Panc1 (cell line): ENCODE measurements around the gene GATC. TPM values are rescaled to one million over a fixed set of nuclear protein-coding genes. Genes with fewer than 3 reads are reported as not detected.

Source experiments
- ATAC-seq: fragments of 200-7000 bp; cut with Tn5 transposase; 2 replicates; pipeline ENCODE4 v1.9.1; 2020; ENCODE audit warnings: mild to moderate bottlenecking, moderate library complexity
- BruUV-seq: library from RNA; stranded (reverse); fragments of 400-500 nt; replicated peaks from 2 replicates; lab custom pipeline; 2021; lab: Mats Ljungman, UMichigan
- CTCF ChIA-PET: fragments of 300-600 bp; sonication (Branson Sonifier 250); formaldehyde crosslinking; loops from one replicate; lab custom pipeline; 2022; ENCODE audit warnings: antibody characterized with exemption; lab: Charles Lee
- POLR2A ChIA-PET: fragments of 300-600 bp; sonication (Branson Sonifier 250); formaldehyde crosslinking; loops from one replicate; lab custom pipeline; 2022; ENCODE audit warnings: antibody characterized with exemption; lab: Charles Lee
- DNase-seq: peaks from one replicate; pipeline ENCODE4 v3.0.0-alpha.2; 2010; ENCODE audit warnings: low read depth, low spot score
- H3K27ac ChIP-seq: 2 replicates; pipeline ENCODE4 v1.5.1; 2011; ENCODE audit warnings: mild to moderate bottlenecking, low read length, inconsistent platforms
- H3K27me3 ChIP-seq: fragments of 200-500 bp; sonication (Bioruptor generic); 2 replicates; pipeline ENCODE4 v1.6.0; 2014; ENCODE audit warnings: low read length, inconsistent platforms; ENCODE audit not compliant: control insufficient read depth, insufficient read depth
- H3K36me3 ChIP-seq: fragments of 200-500 bp; sonication (Bioruptor generic); 2 replicates; pipeline ENCODE4 v1.5.1; 2014; ENCODE audit warnings: inconsistent platforms, mild to moderate bottlenecking, low read length, moderate library complexity; ENCODE audit not compliant: control insufficient read depth, insufficient read depth
- H3K4me1 ChIP-seq: 2 replicates; pipeline ENCODE4 v1.5.1; 2011; ENCODE audit warnings: inconsistent platforms, mild to moderate bottlenecking, low read length, moderate library complexity; ENCODE audit not compliant: control insufficient read depth, insufficient read depth
- H3K4me3 ChIP-seq, 2 experiments: 2 replicates each; pipeline ENCODE4 v1.5.1; 2011 to 2012; ENCODE audit warnings: low read depth in 2 of 2, low read length in 2 of 2, mild to moderate bottlenecking in 2 of 2, inconsistent platforms in 1 of 2, moderate library complexity in 1 of 2
- H3K9me3 ChIP-seq: fragments of 200-500 bp; sonication (Bioruptor generic); 2 replicates; pipeline ENCODE4 v1.5.1; 2014; ENCODE audit warnings: low read depth, mild to moderate bottlenecking, inconsistent platforms, low read length, moderate library complexity; ENCODE audit not compliant: control insufficient read depth, insufficient read depth
- POLR2AphosphoS5 ChIP-seq: IDR thresholded peaks from 2 replicates; pipeline ENCODE4 v1.6.1; 2012; ENCODE audit warnings: mild to moderate bottlenecking, low read depth, low read length, moderate library complexity
- REST ChIP-seq, 2 experiments: IDR thresholded peaks; 2 replicates each; pipeline ENCODE4 v1.6.1; 2011 to 2012; ENCODE audit warnings: low read depth in 2 of 2, control low read depth in 1 of 2, low read length in 1 of 2, mild to moderate bottlenecking in 1 of 2, moderate library complexity in 1 of 2; ENCODE audit not compliant: insufficient read depth in 1 of 2
- SIN3A ChIP-seq: IDR thresholded peaks from 2 replicates; pipeline ENCODE4 v1.6.1; 2012; ENCODE audit warnings: low read depth, mild to moderate bottlenecking, low read length, moderate library complexity, borderline replicate concordance; ENCODE audit not compliant: insufficient read depth
- TCF7L2 ChIP-seq: IDR thresholded peaks from 2 replicates; pipeline ENCODE4 v1.6.1; 2011; ENCODE audit warnings: mild to moderate bottlenecking, low read depth, low read length, inconsistent platforms
- in situ Hi-C: cut with HindIII; loops from 2 replicates; pipeline ENCODE4 v1.10.0; 2016; ENCODE audit warnings: low sequenced_read_pairs, low pct_unique_long_range_greater_than_20kb
- intact Hi-C: fragments of 100-400 bp; cut with micrococcal nuclease; formaldehyde crosslinking; loops from one replicate; pipeline ENCODE4 v1.10.0; 2022; ENCODE audit not compliant: unreplicated experiment
- total RNA-seq: library from RNA; stranded (reverse); gene quantifications from one replicate; pipeline ENCODE4 v1.2.1, GENCODE V29; 2021; ENCODE audit not compliant: unreplicated experiment
- TF ChIP-seq, protein P1 (sequence below): fragments of 450-650 bp; IDR thresholded peaks from 2 replicates; pipeline ENCODE4 v1.5.1; 2017; ENCODE audit warnings: mild to moderate bottlenecking

The GATC gene
- total RNA-seq, 1 experiment from 2014 or later = 34.7 TPM

DNA sequence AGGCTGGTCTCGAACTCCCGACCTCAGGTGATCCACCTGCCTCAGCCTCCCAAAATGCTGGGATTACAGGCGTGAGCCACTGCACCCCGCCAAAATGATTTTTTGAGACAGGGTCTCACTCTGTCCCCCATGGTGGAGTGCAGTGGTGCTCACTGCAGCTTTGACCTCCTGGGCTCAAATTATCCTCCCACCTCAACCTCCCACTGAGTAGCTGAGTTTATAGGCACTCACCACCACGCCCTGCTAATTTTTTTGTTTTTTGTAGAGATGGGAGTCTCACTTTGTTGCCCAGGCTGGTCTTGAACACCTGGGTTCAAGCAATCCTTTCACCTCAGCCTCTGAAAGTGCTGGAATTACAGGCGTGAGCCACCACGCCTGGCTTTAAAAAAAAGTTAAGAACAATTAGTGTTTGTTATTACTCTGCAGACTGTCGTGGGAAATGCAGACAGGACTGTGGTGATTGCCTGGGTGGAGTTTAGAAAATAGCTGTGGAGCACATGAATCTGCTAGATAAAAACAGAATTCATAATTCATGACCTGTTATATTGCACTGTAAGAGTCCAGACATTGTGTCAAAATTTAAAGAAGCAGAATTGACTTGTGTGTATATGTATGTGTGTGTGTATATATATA, 17.5 kb upstream of the GATC start:
- Histone ChIP-seq H3K27ac (no peak overlapping the region), H3K27me3 (no peaks in the 10 kb centered on the region), H3K4me3 (no peak overlapping the region), H3K36me3 (no peaks in the 10 kb centered on the region), H3K9me3 (no peaks in the 10 kb centered on the region), H3K4me1 (no peaks in the 10 kb centered on the region)
- CTCF ChIA-PET = interaction anchor here (0.7 to 1.4 kb wide), 2 partner anchors 37 to 72 kb away, joined by 4 to 7 read pairs; no protein-coding TSS in a partner anchor
- ATAC-seq = no peak
- in situ Hi-C loops = no loop called here
- no TSS peak for BruUV-seq
- TF ChIP-seq TCF7L2 = no peak
- no peak for TF ChIP-seq POLR2AphosphoS5
- TF ChIP-seq, protein P1, sequence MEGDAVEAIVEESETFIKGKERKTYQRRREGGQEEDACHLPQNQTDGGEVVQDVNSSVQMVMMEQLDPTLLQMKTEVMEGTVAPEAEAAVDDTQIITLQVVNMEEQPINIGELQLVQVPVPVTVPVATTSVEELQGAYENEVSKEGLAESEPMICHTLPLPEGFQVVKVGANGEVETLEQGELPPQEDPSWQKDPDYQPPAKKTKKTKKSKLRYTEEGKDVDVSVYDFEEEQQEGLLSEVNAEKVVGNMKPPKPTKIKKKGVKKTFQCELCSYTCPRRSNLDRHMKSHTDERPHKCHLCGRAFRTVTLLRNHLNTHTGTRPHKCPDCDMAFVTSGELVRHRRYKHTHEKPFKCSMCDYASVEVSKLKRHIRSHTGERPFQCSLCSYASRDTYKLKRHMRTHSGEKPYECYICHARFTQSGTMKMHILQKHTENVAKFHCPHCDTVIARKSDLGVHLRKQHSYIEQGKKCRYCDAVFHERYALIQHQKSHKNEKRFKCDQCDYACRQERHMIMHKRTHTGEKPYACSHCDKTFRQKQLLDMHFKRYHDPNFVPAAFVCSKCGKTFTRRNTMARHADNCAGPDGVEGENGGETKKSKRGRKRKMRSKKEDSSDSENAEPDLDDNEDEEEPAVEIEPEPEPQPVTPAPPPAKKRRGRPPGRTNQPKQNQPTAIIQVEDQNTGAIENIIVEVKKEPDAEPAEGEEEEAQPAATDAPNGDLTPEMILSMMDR = no peak
- no peak for TF ChIP-seq REST (IDR thresholded peaks at IDR 0.05; ENCODE audit: insufficient read depth in 1 of 2, low read depth in 2 of 2, low read length in 1 of 2)
- no peak for TF ChIP-seq SIN3A
- POLR2A ChIA-PET = no interaction called here
- DNase-seq = no peak
- intact Hi-C loops = no loop called here

- BruUV-seq = no TSS peak
- no peaks in the 10 kb centered on the region for H3K27me3 ChIP-seq
- ChIA-PET POLR2A (interaction anchor here (0.7 kb wide), 1 partner anchor 656 kb away, joined by 6 read pairs; no protein-coding TSS in a partner anchor), CTCF (interaction anchor here (0.7 to 1.4 kb wide), 3 partner anchors 38 to 94 kb away, joined by 4 to 7 read pairs (median 4); no protein-coding TSS in a partner anchor)
- DNase-seq (no peak), ATAC-seq (no peak)
- no peaks in the 10 kb centered on the region for H3K36me3 ChIP-seq
- intact Hi-C loops (no loop called here), in situ Hi-C loops (no loop called here)
- no peak overlapping the region for H3K4me3 ChIP-seq
- H3K27ac ChIP-seq = no peak overlapping the region
- H3K9me3 ChIP-seq = no peaks in the 10 kb centered on the region
- TF ChIP-seq REST (IDR thresholded peaks at IDR 0.05; ENCODE audit: insufficient read depth in 1 of 2, low read depth in 2 of 2, low read length in 1 of 2) (no peak), SIN3A (no peak), POLR2AphosphoS5 (no peak), TCF7L2 (no peak)
- TF ChIP-seq, protein P1 = no peak
- no peaks in the 10 kb centered on the region for H3K4me1 ChIP-seq
These were observed 16.9 kb upstream of the GATC start for GRCh38 chr12:120429368-120429767.
